Calu3 (cell line): Measurements from ENCODE around the gene GATAD2B. TPM values are rescaled to one million over a fixed set of nuclear protein-coding genes. Genes with fewer than 3 reads are reported as not detected.

Experiments
- BruUV-seq: library from RNA; stranded (reverse); fragments of 400-500 nt; replicated peaks from 2 replicates; lab custom pipeline; 2021; lab: Mats Ljungman, UMichigan
- CTCF ChIA-PET: fragments of 300-600 bp; sonication (Branson Sonifier 250); formaldehyde crosslinking; loops from one replicate; lab custom pipeline; 2022; ENCODE audit warnings: antibody characterized with exemption; lab: Charles Lee
- DNase-seq: peaks from one replicate; pipeline ENCODE4 v3.0.0; 2022
- H3K27ac Mint-ChIP-seq: one replicate; pipeline ENCODE4 v1.8.0; 2022; ENCODE audit warnings: mixed read lengths; ENCODE audit not compliant: unreplicated experiment
- H3K27me3 Mint-ChIP-seq: one replicate; pipeline ENCODE4 v1.8.0; 2022; ENCODE audit warnings: mixed read lengths; ENCODE audit not compliant: unreplicated experiment
- H3K36me3 Mint-ChIP-seq: one replicate; pipeline ENCODE4 v1.8.0; 2022; ENCODE audit warnings: mild to moderate bottlenecking, moderate library complexity, mixed read lengths; ENCODE audit not compliant: insufficient read depth, unreplicated experiment
- H3K4me1 Mint-ChIP-seq: one replicate; pipeline ENCODE4 v1.8.0; 2022; ENCODE audit warnings: mild to moderate bottlenecking, low read depth, mixed read lengths; ENCODE audit not compliant: unreplicated experiment
- H3K4me3 Mint-ChIP-seq: one replicate; pipeline ENCODE4 v1.8.0; 2022; ENCODE audit warnings: mild to moderate bottlenecking, low read depth, moderate library complexity, mixed read lengths; ENCODE audit not compliant: unreplicated experiment
- H3K9me3 Mint-ChIP-seq: one replicate; pipeline ENCODE4 v1.8.0; 2022; ENCODE audit warnings: low read depth, mixed read lengths; ENCODE audit not compliant: unreplicated experiment
- intact Hi-C: fragments of 100-400 bp; cut with micrococcal nuclease; formaldehyde crosslinking; loops from one replicate; pipeline ENCODE4 v1.10.0; 2022; ENCODE audit not compliant: unreplicated experiment
- total RNA-seq: library from RNA; stranded (reverse); gene quantifications from 2 replicates; pipeline ENCODE4 v1.2.3, GENCODE V29; 2022
- TF ChIP-seq, protein P1 (sequence below): fragments of 200-600 bp; IDR thresholded peaks from one replicate; pipeline ENCODE4 v1.8.0; 2022; ENCODE audit warnings: antibody characterized with exemption; ENCODE audit not compliant: unreplicated experiment

The GATAD2B gene
- total RNA-seq, 1 experiment from 2014 or later, result 62.5 TPM

DNA sequence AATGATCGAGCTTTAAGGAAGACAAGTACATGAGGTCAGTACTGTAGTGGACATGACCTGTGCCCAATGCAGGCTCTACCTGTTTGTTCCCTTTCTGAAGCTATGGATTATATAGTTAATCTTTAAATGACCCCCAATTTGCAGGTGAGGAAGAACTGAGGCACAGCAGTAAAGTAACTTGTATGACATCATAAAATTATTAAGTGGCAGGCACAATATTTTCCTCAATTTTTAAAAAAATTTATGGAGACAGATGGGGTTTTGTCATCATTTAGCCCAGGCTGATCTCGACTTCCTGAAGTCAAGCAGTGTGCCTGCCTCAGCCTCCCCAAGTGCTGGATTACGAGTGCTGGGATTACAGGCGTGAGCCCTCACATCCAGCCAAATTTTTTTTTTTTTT is 3.6 kb upstream of the GATAD2B start:
- no peak overlapping the region for H3K27ac Mint-ChIP-seq
- H3K36me3 Mint-ChIP-seq, result peaks cover 38% of the 10 kb centered on the region
- H3K27me3 Mint-ChIP-seq, result no peaks in the 10 kb centered on the region
- no peaks in the 10 kb centered on the region for H3K9me3 Mint-ChIP-seq
- peaks cover 5% of the 10 kb centered on the region for H3K4me1 Mint-ChIP-seq
- CTCF ChIA-PET, result interaction anchor here (0.7 kb wide), 1 partner anchor 92 kb away, joined by 6 read pairs; no protein-coding TSS in a partner anchor
- TF ChIP-seq, protein P1, sequence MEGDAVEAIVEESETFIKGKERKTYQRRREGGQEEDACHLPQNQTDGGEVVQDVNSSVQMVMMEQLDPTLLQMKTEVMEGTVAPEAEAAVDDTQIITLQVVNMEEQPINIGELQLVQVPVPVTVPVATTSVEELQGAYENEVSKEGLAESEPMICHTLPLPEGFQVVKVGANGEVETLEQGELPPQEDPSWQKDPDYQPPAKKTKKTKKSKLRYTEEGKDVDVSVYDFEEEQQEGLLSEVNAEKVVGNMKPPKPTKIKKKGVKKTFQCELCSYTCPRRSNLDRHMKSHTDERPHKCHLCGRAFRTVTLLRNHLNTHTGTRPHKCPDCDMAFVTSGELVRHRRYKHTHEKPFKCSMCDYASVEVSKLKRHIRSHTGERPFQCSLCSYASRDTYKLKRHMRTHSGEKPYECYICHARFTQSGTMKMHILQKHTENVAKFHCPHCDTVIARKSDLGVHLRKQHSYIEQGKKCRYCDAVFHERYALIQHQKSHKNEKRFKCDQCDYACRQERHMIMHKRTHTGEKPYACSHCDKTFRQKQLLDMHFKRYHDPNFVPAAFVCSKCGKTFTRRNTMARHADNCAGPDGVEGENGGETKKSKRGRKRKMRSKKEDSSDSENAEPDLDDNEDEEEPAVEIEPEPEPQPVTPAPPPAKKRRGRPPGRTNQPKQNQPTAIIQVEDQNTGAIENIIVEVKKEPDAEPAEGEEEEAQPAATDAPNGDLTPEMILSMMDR, result no peak
- intact Hi-C loops, result no loop called here
- H3K4me3 Mint-ChIP-seq, result no peak overlapping the region
- DNase-seq, result no peak
- no TSS peak for BruUV-seq

DNA sequence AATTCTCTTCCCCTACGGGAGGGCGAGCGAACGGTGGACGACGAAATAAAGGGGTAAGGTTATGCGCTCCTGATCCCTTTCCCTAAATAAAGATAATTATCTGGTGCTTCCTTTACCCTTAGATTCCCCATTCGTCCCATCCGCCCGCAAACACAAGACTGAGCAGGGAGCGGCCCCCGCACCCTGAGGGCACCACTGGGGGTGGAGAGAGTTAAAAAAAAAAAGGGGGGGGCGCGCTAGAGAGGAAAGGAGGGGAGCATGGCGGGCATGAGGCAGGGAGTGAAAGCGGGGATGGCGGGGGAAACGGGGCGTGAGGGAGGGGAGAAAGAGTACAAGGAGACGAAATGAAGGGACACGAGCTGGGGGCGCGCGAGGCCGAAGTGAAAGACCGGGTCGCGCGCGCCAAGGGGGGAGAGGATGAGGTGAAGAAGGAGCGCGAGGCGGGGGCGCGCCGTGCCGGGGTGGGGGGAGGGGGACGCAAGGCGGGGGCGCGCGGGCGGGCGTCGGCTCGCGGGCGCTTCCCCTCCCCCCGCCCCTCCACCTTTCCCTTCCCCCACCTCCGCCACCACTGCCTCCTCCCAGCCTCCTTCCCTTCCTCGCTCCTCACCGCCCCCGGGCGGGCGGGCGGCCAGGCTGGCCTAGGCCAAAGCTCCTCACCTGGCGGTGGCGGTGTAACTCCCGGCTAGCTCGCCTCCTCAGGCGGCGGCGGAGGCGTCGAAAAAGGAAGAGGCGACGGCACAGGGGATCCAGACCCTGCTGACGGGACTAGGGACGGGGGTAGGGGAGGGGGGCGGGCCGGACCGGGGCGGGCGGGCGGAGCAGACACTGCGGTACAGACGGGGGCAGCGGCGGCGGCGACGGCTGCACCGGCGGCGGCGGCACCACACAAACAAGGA is 448 bp downstream of the GATAD2B start:
- intact Hi-C loops, result loop anchor here (5.0 kb wide), 1 partner anchor 100 kb away; no protein-coding TSS in a partner anchor
- Mint-ChIP-seq H3K27me3 (no peaks in the 10 kb centered on the region), H3K4me1 (peaks cover 33% of the 10 kb centered on the region), H3K9me3 (no peaks in the 10 kb centered on the region), H3K27ac (peak overlapping the region; percentile 91), H3K4me3 (peak overlapping the region; percentile 74), H3K36me3 (peaks cover 37% of the 10 kb centered on the region)
- no TSS peak for BruUV-seq
- peak; percentile 78 for DNase-seq
- TF ChIP-seq, protein P1, result no peak
- CTCF ChIA-PET, result interaction anchor here (0.5 to 2.3 kb wide), 8 partner anchors 23 to 1037 kb away, joined by 3 to 11 read pairs (median 3); partner anchors contain the start of genes DENND4B, RAB13, RPS27 and SLC39A1

DNA sequence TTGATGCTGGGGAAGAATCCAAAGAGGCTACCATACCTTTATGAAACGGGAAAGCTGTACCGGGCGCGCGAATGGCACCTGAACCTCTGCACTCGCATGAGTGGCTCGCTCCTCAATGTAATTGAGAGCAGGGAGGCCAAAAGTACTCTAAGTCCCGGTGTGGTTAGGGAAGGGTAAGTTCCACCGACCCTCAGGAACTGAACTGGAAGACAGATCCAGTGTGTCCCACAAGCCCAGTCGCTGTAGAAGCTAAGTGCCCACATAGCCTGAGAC is 1.0 kb downstream of the GATAD2B start:
- TSS peak; percentile 31 for BruUV-seq
- Mint-ChIP-seq H3K4me1 (peaks cover 33% of the 10 kb centered on the region), H3K4me3 (peak overlapping the region; percentile 74), H3K9me3 (no peaks in the 10 kb centered on the region), H3K36me3 (peaks cover 37% of the 10 kb centered on the region), H3K27ac (peak overlapping the region; percentile 91), H3K27me3 (no peaks in the 10 kb centered on the region)
- TF ChIP-seq, protein P1, result no peak
- CTCF ChIA-PET, result interaction anchor here (0.7 to 2.3 kb wide), 5 partner anchors 25 to 1037 kb away, joined by 3 to 11 read pairs (median 3); partner anchors contain the start of genes DENND4B, RAB13 and RPS27
- DNase-seq, result no peak
- intact Hi-C loops, result loop anchor here (2.0 to 5.0 kb wide), 2 partner anchors 65 to 99 kb away; partner anchors contain the start of gene RAB13

DNA sequence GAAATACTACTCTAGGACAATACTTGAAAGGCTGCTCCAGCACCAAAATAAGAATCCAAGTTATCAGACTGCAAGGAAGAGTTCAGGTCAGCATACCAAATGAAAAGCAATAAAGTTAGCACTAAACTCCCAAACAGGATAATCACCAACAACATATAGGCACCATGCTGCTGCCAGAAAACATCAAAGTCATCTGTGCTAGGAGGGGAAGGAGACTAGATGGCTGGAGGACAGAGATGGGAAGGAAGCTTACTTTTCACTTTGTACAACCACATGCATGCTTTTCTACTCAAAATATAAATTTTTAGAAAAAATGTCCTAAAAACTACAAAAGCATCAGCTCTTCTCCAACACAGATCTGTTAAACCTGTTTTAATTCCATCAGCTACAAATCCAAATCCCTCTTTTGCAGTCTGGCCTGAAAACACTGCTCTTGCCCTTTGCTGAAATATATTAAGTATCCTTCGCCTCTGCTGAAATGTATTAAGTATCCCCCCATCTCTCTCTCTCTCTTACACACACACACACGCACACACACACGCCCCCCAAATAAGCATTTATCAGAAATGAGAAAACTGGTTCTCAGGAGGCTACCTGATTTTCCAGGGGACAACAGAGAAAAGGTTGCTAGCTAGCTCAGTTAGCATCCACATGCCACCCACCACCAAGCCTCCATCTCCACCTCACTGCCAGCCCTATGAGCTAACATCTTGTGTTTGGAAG is 1.5 kb downstream of the GATAD2B start:
- intact Hi-C loops, result loop anchor here (2.0 to 5.0 kb wide), 2 partner anchors 66 to 99 kb away; partner anchors contain the start of gene RAB13
- CTCF ChIA-PET, result interaction anchor here (0.7 to 2.3 kb wide), 5 partner anchors 25 to 1036 kb away, joined by 3 to 11 read pairs (median 3); partner anchors contain the start of genes DENND4B, RAB13 and RPS27
- Mint-ChIP-seq H3K27ac (peak overlapping the region; percentile 91), H3K4me1 (peaks cover 33% of the 10 kb centered on the region), H3K36me3 (peaks cover 37% of the 10 kb centered on the region), H3K27me3 (no peaks in the 10 kb centered on the region), H3K9me3 (no peaks in the 10 kb centered on the region), H3K4me3 (peak overlapping the region; percentile 74)
- BruUV-seq, result no TSS peak
- no peak for DNase-seq
- TF ChIP-seq, protein P1, result no peak
